Nucleus accumbens (tissue), 56 donors: ENCODE results near the gene CNTFR.

Experiments used
- DNase-seq, 56 donors: peaks; one replicate each; lab custom pipeline; 2025; lab: John Stamatoyannopoulos, UW

The CNTFR gene

GRCh38 chr9:34574571-34574970, 15.0 kb downstream of the CNTFR start:
- no peak for DNase-seq

DNA sequence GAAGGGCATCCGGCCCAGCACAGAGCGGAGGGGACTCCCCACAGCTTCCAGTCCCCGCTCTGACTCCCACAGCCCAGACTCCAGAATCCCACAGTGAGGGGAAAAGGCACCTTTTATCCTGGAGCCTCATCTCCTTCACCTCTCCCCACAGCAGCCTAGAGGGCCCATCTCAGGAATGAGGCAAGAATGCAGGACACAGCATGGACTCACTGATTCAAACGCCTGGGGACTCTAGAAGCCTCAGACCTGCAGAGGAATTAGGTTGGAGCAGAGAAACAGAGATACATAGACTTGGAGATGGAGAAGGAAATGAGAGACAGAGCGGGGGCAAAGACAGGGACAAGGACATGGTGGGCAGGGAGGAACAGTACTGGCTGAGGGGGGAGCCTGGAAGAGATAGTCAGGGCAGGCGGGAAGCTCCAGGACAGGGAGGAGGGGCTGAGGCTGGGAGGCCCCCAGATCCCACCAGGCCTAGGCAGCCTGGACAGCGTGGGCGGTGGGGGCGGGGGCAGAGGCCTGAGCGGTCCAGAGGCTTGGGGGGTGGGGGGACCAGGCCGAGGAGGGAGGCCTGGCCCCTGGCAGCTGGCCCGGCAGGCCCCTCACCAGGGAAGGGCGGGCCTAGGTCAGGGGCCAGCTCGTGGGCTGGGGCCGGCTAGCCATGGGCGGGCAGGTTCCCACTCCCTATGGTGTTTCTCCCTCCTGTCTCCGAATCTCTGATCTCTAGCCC, 15.8 kb downstream of the CNTFR start:
- no peak for DNase-seq

DNA sequence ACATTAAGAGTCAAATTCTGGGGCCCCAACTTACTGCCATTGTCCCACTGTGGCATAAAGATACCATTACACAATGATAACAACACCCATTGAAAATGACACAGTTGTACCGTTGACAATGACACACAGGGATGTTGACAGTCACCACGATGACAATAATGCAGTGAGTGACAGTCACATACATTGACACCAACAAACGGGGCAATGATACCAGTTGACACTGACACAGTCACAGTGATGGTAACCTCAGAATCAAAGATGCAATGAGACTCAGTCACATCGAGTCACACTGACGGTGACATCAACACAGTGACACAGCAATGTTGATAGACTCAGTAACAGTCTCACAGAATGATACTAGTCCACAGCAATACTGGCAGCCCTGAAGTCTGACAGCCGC, 16.9 kb downstream of the CNTFR start:
- DNase-seq, result no peak

GRCh38 chr9:34572092-34572491, 17.4 kb downstream of the CNTFR start:
- DNase-seq, result no peak

DNA sequence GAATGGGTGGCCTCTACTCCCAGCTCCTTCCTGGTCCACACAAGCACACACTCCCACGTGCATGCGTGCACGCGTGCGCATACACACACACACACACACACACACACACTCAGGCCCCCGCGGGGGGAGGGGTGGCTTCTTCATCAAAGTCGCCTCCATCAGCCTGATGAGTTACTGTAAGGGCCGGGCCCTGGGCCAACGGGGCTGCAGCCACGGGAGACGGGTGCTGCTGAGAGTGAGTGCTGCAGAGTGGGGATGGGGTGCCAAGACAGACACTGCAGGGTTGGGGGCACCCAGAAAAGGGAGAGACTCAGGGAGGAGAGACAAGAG, 18.1 kb downstream of the CNTFR start:
- no peak for DNase-seq

- DNase-seq, result no peak
Observed at GRCh38 chr9:34570809-34571480, 18.6 kb downstream of the CNTFR start.

GRCh38 chr9:34570376-34570775, 19.1 kb downstream of the CNTFR start:
- no peak for DNase-seq

DNA sequence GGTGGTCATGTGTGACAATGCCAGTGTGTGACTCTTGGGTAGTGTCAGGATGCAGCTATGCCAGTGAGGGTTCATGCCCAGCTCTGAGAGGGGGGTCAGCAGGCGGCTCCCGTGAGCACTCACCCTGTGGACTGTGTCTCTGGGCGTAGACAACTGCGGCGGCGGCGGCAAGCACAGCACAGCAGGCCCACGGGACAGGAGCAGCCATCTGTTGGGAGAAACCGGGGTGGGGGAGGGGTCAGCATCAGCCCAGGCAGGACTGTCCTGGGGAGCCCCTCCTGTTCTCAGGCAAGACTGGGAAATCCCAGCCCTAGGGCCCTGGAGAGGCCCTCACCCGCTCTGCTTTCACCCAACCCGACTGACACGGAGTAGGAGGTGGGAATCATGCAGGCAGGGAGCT, 20.8 kb downstream of the CNTFR start:
- no peak for DNase-seq

- DNase-seq, result no peak
Observed at GRCh38 chr9:34568133-34568532, 21.4 kb downstream of the CNTFR start.

DNA sequence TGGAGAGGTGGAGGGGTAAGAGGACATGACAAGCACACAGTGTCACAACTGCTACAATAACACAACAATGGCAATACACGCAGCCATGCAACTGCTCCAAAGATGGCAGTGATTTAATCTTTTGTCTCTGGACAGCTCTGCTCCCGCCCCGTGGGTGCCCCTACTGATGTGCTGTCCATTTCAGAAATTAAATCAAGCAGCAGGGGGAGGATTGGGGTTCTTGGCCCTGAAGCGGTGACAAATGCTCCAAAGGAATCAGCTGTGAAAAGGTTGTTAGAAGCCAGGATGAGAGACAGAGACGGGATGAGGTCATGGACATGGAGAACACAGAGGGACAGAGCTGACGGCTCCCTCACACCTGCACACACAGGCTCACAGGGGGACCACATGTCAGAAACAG, 22.6 kb downstream of the CNTFR start:
- no peak for DNase-seq

GRCh38 chr9:34566322-34566721, 23.2 kb downstream of the CNTFR start:
- no peak for DNase-seq

GRCh38 chr9:34565856-34566255, 23.7 kb downstream of the CNTFR start:
- DNase-seq, result no peak

- no peak for DNase-seq
Observed at GRCh38 chr9:34564617-34565016, 24.9 kb downstream of the CNTFR start.

DNA sequence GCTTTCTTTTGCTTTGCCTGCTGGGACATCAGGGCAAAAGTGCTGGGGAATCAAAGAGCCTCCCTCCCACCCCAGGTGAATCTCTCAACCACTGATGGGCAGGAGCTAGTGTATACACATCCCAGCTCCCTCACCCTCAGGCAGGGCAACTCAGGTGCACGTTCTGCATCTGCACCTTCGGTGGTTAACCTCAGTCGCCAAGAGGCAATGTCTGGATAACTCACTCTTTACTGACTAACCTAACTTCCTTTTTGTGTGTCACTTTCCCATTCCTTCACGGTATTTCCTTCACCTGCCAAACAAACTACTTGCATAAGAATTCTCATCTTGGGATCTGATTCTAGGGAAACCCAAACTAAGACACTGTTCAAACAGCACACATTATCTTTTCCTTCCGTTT, 26.3 kb downstream of the CNTFR start:
- DNase-seq, result no peak

GRCh38 chr9:34562135-34562745, 27.3 kb downstream of the CNTFR start:
- no peak for DNase-seq

- no peak for DNase-seq
Observed at GRCh38 chr9:34560599-34561214, 28.8 kb downstream of the CNTFR start.

- peak in 23 of 56 donors; percentile 11 to 63 (median 37) for DNase-seq
Observed at GRCh38 chr9:34559624-34560455, 29.7 kb downstream of the CNTFR start.

- no peak for DNase-seq
Observed at GRCh38 chr9:34558919-34559623, 30.5 kb downstream of the CNTFR start.

GRCh38 chr9:34558364-34558763, 31.2 kb downstream of the CNTFR start:
- no peak for DNase-seq
